ENCODE results near the gene S1PR5.

S1PR5 gene

GRCh38 chr19:10513223-10513622 lies 4.0 kb downstream of the S1PR5 start:
- no peaks in the 10 kb centered on the region for H3K36me3 Mint-ChIP-seq (ENCODE audit: low read depth)
- H3K27me3 Mint-ChIP-seq: peaks cover 55% of the 10 kb centered on the region
- no peak overlapping the region for H3K4me3 Mint-ChIP-seq

GRCh38 chr19:10510301-10510802 lies 6.9 kb downstream of the S1PR5 start:
- Mint-ChIP-seq H3K4me1 (ENCODE audit: low read depth) (peaks cover 26% of the 10 kb centered on the region), H3K36me3 (ENCODE audit: low read depth) (no peaks in the 10 kb centered on the region), H3K4me3 (no peak overlapping the region), H3K9me3 (no peaks in the 10 kb centered on the region), H3K27ac (no peak overlapping the region), H3K27me3 (peaks cover 34% of the 10 kb centered on the region)
- DNase-seq: peak; percentile 80

More at GRCh38 chr19:10513223-10513622, 4.0 kb downstream of the S1PR5 start:
- DNase-seq: no peak
- peaks cover 28% of the 10 kb centered on the region for H3K4me1 Mint-ChIP-seq (ENCODE audit: low read depth)
- no peak overlapping the region for H3K27ac Mint-ChIP-seq
- H3K9me3 Mint-ChIP-seq: no peaks in the 10 kb centered on the region

- Mint-ChIP-seq H3K36me3 (ENCODE audit: low read depth) (no peaks in the 10 kb centered on the region), H3K27ac (peak overlapping the region; percentile 87), H3K27me3 (peaks cover 18% of the 10 kb centered on the region), H3K4me1 (ENCODE audit: low read depth) (peaks cover 23% of the 10 kb centered on the region), H3K9me3 (no peaks in the 10 kb centered on the region), H3K4me3 (no peak overlapping the region)
- DNase-seq: no peak
Observed at GRCh38 chr19:10508707-10509106, 8.5 kb downstream of the S1PR5 start.

DNA sequence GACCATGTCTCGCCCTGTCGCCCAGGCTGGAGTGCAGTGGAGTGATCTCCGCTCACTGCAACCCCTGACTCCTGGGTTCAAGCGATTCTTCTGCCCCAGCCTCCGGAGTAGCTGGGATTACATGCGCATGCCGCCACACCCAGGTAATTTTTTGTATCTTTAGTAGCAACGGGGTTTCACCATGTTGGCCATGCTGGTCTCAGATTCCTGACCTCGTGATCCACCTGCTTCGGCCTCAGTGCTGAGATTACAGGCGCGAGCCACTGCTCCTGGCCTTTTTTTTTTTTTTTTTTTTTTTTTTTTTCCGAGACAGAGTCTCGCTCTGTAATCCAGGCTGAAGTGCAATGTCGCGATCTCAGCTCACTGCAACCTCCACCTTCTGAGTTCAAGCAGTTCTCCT lies 9.2 kb downstream of the S1PR5 start:
- DNase-seq: no peak
- H3K4me1 Mint-ChIP-seq (ENCODE audit: low read depth): peaks cover 24% of the 10 kb centered on the region
- H3K36me3 Mint-ChIP-seq (ENCODE audit: low read depth): no peaks in the 10 kb centered on the region
- peaks cover 11% of the 10 kb centered on the region for H3K27me3 Mint-ChIP-seq
- H3K9me3 Mint-ChIP-seq: no peaks in the 10 kb centered on the region
- no peak overlapping the region for H3K27ac Mint-ChIP-seq
- no peak overlapping the region for H3K4me3 Mint-ChIP-seq

GRCh38 chr19:10505583-10506229 lies 11.5 kb downstream of the S1PR5 start:
- peak; percentile 88 for DNase-seq
- Mint-ChIP-seq H3K27ac (peak overlapping the region; percentile 50), H3K4me1 (ENCODE audit: low read depth) (peaks cover 32% of the 10 kb centered on the region), H3K36me3 (ENCODE audit: low read depth) (peaks cover 12% of the 10 kb centered on the region), H3K9me3 (no peaks in the 10 kb centered on the region), H3K4me3 (no peak overlapping the region), H3K27me3 (peaks cover 5% of the 10 kb centered on the region)

GRCh38 chr19:10503002-10503789 lies 14.1 kb downstream of the S1PR5 start, which contains the start of gene KEAP1:
Gene KEAP1 (minus strand): TSS chr19:10503356. CDS start chr19:10500033, 3,323 bp downstream.
- Mint-ChIP-seq H3K4me1 (ENCODE audit: low read depth) (peaks cover 39% of the 10 kb centered on the region), H3K36me3 (ENCODE audit: low read depth) (peaks cover 35% of the 10 kb centered on the region), H3K9me3 (no peaks in the 10 kb centered on the region), H3K27me3 (no peaks in the 10 kb centered on the region), H3K4me3 (peak within 1 kb of the TSS; percentile 91), H3K27ac (peak within 1 kb of the TSS; percentile 96)
- DNase-seq: no peak

- Mint-ChIP-seq H3K27ac (peak overlapping the region; percentile 96), H3K4me3 (peak overlapping the region; percentile 91), H3K4me1 (ENCODE audit: low read depth) (peaks cover 39% of the 10 kb centered on the region), H3K36me3 (ENCODE audit: low read depth) (peaks cover 39% of the 10 kb centered on the region), H3K9me3 (no peaks in the 10 kb centered on the region), H3K27me3 (no peaks in the 10 kb centered on the region)
- peak; percentile 93 for DNase-seq
Observed at GRCh38 chr19:10502524-10503001, 14.7 kb downstream of the S1PR5 start.

- Mint-ChIP-seq H3K27me3 (no peaks in the 10 kb centered on the region), H3K27ac (peak overlapping the region; percentile 96), H3K9me3 (no peaks in the 10 kb centered on the region), H3K4me1 (ENCODE audit: low read depth) (peaks cover 43% of the 10 kb centered on the region), H3K4me3 (peak overlapping the region; percentile 91), H3K36me3 (ENCODE audit: low read depth) (peaks cover 44% of the 10 kb centered on the region)
- peak; percentile 75 for DNase-seq
Observed at GRCh38 chr19:10501971-10502523, 15.2 kb downstream of the S1PR5 start.

- Mint-ChIP-seq H3K36me3 (ENCODE audit: low read depth) (peaks cover 60% of the 10 kb centered on the region), H3K27me3 (no peaks in the 10 kb centered on the region), H3K9me3 (no peaks in the 10 kb centered on the region), H3K4me3 (peak overlapping the region; percentile 91), H3K4me1 (ENCODE audit: low read depth) (peaks cover 37% of the 10 kb centered on the region), H3K27ac (peak overlapping the region; percentile 83)
- no peak for DNase-seq
Observed at GRCh38 chr19:10500247-10500592, 17.0 kb downstream of the S1PR5 start.

- H3K4me1 Mint-ChIP-seq (ENCODE audit: low read depth): peaks cover 37% of the 10 kb centered on the region
- peak overlapping the region; percentile 83 for H3K27ac Mint-ChIP-seq
- H3K27me3 Mint-ChIP-seq: no peaks in the 10 kb centered on the region
- no peak for DNase-seq
- no peaks in the 10 kb centered on the region for H3K9me3 Mint-ChIP-seq
- peaks cover 66% of the 10 kb centered on the region for H3K36me3 Mint-ChIP-seq (ENCODE audit: low read depth)
- peak overlapping the region; percentile 91 for H3K4me3 Mint-ChIP-seq
Observed at GRCh38 chr19:10499550-10500246, 17.5 kb downstream of the S1PR5 start.

DNA sequence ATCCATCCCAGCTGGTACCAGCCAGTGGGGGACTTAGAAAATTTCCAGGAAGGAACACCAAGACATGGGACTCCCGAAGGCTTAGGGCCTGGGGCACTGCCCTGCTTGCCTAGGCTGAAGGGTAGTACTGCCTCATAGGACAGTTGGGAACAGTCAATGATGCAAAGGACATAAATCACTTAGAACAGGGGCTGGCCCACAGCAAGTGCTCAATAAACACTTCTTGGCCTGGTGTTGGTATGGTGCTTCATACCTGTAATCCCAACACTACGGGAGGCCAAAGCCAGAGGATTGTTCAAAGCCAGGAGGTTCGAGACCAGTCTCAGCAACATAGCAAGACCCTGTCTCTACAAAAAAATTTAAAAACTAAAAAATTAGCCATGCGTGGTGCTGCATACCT lies 19.9 kb downstream of the S1PR5 start:
- Mint-ChIP-seq H3K4me3 (no peak overlapping the region), H3K4me1 (ENCODE audit: low read depth) (peaks cover 32% of the 10 kb centered on the region), H3K36me3 (ENCODE audit: low read depth) (peaks cover 82% of the 10 kb centered on the region), H3K27ac (peak overlapping the region; percentile 34), H3K27me3 (no peaks in the 10 kb centered on the region), H3K9me3 (no peaks in the 10 kb centered on the region)
- DNase-seq: no peak

GRCh38 chr19:10491472-10492047 lies 25.7 kb downstream of the S1PR5 start:
- peaks cover 9% of the 10 kb centered on the region for H3K4me1 Mint-ChIP-seq (ENCODE audit: low read depth)
- H3K9me3 Mint-ChIP-seq: no peaks in the 10 kb centered on the region
- H3K36me3 Mint-ChIP-seq (ENCODE audit: low read depth): peaks cover 79% of the 10 kb centered on the region
- no peak overlapping the region for H3K27ac Mint-ChIP-seq
- H3K27me3 Mint-ChIP-seq: no peaks in the 10 kb centered on the region
- no peak overlapping the region for H3K4me3 Mint-ChIP-seq
- no peak for DNase-seq

DNA sequence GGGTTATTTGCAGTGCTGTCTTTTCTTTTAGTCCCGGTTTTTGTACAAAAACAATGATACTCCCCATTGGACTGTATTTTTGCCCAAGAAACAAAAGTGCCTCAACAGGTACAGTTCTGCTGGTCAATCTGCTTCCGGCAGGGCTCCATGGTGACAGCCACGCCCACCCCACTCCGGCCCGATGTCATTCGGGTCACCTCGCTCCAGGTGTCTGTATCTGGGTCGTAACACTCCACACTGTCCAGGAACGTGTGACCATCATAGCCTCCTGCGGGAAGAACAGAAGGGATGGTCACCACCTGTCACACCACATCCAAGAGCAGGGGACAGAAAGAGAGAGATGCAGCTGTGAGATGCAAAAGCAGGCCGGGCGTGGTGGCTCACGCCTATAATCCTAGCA lies 30.7 kb downstream of the S1PR5 start:
- Mint-ChIP-seq H3K4me3 (no peak overlapping the region), H3K36me3 (ENCODE audit: low read depth) (peaks cover 57% of the 10 kb centered on the region), H3K9me3 (no peaks in the 10 kb centered on the region), H3K27me3 (no peaks in the 10 kb centered on the region), H3K27ac (peak overlapping the region; percentile 60), H3K4me1 (ENCODE audit: low read depth) (peaks cover 5% of the 10 kb centered on the region)
- no peak for DNase-seq

DNA sequence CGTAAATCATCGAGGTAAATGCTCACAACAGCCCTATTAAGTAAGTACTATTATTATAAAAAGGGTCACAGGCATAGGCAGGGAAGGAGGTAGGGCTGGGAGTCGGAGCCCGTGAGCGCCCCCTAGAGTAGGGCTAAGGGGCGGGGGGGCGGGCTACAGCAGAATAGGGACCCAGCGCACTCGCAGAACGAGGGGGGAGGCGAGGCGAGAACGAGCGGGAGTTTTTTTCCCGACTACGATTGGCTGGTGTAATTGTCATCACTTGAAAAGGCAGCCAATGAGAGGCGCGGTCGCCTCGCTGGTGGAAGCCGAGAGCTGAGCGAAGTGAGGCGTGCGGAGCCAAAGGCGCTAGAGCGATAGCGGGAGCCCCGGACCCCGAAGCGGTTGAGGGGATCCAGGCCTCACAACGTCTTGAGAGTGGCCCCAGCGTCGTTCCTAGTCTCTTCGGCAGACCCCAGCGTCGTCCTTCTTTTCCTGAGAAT lies 38.3 kb downstream of the S1PR5 start:
- no peaks in the 10 kb centered on the region for H3K27me3 Mint-ChIP-seq
- no peaks in the 10 kb centered on the region for H3K9me3 Mint-ChIP-seq
- H3K4me1 Mint-ChIP-seq (ENCODE audit: low read depth): peaks cover 13% of the 10 kb centered on the region
- H3K36me3 Mint-ChIP-seq (ENCODE audit: low read depth): no peaks in the 10 kb centered on the region
- peak overlapping the region; percentile 68 for H3K27ac Mint-ChIP-seq
- H3K4me3 Mint-ChIP-seq: peak overlapping the region; percentile 18
- peak; percentile 90 for DNase-seq

Data from activated T-cell treated with anti-CD3 and anti-CD28 coated beads, Interleukin-2, amount 50 U/mL, for 24 hours (primary cell).